PFSK-1 (cell line): ENCODE results near the gene SNX18.

ENCODE experiments used
- FOXP2 ChIP-seq: optimal IDR thresholded peaks from 2 replicates; pipeline ENCODE3; 2011; ENCODE audit warnings: borderline replicate concordance, control low read depth, inconsistent platforms; ENCODE audit not compliant: insufficient read depth; ENCODE audit errors: extremely low read length, extremely low read depth
- POLR2AphosphoS5 ChIP-seq: IDR thresholded peaks from 2 replicates; pipeline ENCODE4 v1.6.1; 2012; ENCODE audit warnings: low read depth, mild to moderate bottlenecking, control low read depth, low read length, moderate library complexity
- SIN3A ChIP-seq: IDR thresholded peaks from 2 replicates; pipeline ENCODE4 v1.6.1; 2012; ENCODE audit warnings: mild to moderate bottlenecking, low read length, moderate library complexity, borderline replicate concordance; ENCODE audit not compliant: insufficient read depth
- TAF1 ChIP-seq: IDR thresholded peaks from 2 replicates; pipeline ENCODE4 v1.6.1; 2012; ENCODE audit warnings: low read length, control low read depth, borderline replicate concordance; ENCODE audit not compliant: insufficient read depth
- TF ChIP-seq, protein P1 (sequence below), 2 experiments: IDR thresholded peaks; 2 replicates each; pipeline versions ENCODE4 v1.6.1 to v1.8.0; 2011 to 2012; ENCODE audit warnings: low read depth in 2 of 2, low read length in 2 of 2, control low read depth in 1 of 2, inconsistent platforms in 1 of 2, mild to moderate bottlenecking in 1 of 2, moderate library complexity in 1 of 2; ENCODE audit not compliant: insufficient read depth in 1 of 2

DNA sequence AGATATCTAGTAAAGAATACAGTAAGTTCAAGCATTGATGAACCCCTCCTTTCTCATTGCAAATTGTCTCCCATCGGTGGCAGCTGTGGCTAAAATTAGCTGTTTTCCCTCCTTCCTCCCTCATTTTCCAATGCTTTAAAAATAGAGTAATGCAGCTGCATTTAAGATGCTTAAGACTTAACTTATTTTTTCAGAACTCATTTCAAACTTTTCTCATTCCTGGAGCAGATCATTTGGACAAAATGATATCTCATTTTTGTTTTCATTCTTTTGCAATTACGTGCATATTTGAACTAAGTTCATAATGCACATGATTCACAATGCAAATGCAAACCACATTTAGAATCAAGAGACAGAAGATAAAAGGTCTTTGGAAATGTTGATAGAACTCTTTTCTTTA is 47.4 kb upstream of the SNX18 start:
- TF ChIP-seq TAF1, result no peak
- TF ChIP-seq POLR2AphosphoS5, result no peak
- TF ChIP-seq, protein P1, sequence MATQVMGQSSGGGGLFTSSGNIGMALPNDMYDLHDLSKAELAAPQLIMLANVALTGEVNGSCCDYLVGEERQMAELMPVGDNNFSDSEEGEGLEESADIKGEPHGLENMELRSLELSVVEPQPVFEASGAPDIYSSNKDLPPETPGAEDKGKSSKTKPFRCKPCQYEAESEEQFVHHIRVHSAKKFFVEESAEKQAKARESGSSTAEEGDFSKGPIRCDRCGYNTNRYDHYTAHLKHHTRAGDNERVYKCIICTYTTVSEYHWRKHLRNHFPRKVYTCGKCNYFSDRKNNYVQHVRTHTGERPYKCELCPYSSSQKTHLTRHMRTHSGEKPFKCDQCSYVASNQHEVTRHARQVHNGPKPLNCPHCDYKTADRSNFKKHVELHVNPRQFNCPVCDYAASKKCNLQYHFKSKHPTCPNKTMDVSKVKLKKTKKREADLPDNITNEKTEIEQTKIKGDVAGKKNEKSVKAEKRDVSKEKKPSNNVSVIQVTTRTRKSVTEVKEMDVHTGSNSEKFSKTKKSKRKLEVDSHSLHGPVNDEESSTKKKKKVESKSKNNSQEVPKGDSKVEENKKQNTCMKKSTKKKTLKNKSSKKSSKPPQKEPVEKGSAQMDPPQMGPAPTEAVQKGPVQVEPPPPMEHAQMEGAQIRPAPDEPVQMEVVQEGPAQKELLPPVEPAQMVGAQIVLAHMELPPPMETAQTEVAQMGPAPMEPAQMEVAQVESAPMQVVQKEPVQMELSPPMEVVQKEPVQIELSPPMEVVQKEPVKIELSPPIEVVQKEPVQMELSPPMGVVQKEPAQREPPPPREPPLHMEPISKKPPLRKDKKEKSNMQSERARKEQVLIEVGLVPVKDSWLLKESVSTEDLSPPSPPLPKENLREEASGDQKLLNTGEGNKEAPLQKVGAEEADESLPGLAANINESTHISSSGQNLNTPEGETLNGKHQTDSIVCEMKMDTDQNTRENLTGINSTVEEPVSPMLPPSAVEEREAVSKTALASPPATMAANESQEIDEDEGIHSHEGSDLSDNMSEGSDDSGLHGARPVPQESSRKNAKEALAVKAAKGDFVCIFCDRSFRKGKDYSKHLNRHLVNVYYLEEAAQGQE (IDR thresholded peaks at IDR 0.05; ENCODE audit: insufficient read depth in 1 of 2, low read depth in 2 of 2, low read length in 2 of 2), result no peak
- TF ChIP-seq SIN3A, result no peak
- TF ChIP-seq FOXP2, result no peak
